Hematopoietic multipotent progenitor cell treated with erythropoietin and hydrocortisone succinate and interleukin-3 and kit ligand, for 15 days (in vitro differentiated cells): ENCODE data around the gene RNF151.

Source experiments
- DNase-seq: peaks from one replicate; pipeline ENCODE4 v3.0.0-alpha.2; 2015; ENCODE audit warnings: low spot score

RNF151 gene

GRCh38 chr16:1976951-1977874, 10.6 kb downstream of the RNF151 start:
- no peak for DNase-seq

- no peak for DNase-seq
Observed at GRCh38 chr16:1977875-1978268, 11.2 kb downstream of the RNF151 start.

- DNase-seq = no peak
Observed at GRCh38 chr16:1978476-1979120, 11.9 kb downstream of the RNF151 start.

- DNase-seq = no peak
Observed at GRCh38 chr16:1979271-1980029, 12.8 kb downstream of the RNF151 start.

GRCh38 chr16:1980030-1980769, 13.5 kb downstream of the RNF151 start:
- no peak for DNase-seq

- no peak for DNase-seq
Observed at GRCh38 chr16:1980770-1981087, 14.1 kb downstream of the RNF151 start.

GRCh38 chr16:1981398-1981836, 14.8 kb downstream of the RNF151 start, which contains the start of gene NOXO1:
Gene NOXO1, minus strand, starts transcription at chr16:1981469. Its CDS starts 290 bp downstream, at chr16:1981179.
- DNase-seq = no peak

GRCh38 chr16:1982013-1982433, 15.4 kb downstream of the RNF151 start:
- DNase-seq = no peak

- DNase-seq = no peak
Observed at GRCh38 chr16:1982991-1983543, 16.4 kb downstream of the RNF151 start.

- peak; percentile 76 for DNase-seq
Observed at GRCh38 chr16:1983544-1984346, 17.1 kb downstream of the RNF151 start, which contains the start of gene GFER. Gene GFER, plus strand, starts transcription at chr16:1984193. Its CDS starts 26 bp downstream, at chr16:1984219.

- peak; percentile 15 for DNase-seq
Observed at GRCh38 chr16:1984347-1985225, 17.9 kb downstream of the RNF151 start.

- DNase-seq = no peak
Observed at GRCh38 chr16:1985466-1986150, 19.0 kb downstream of the RNF151 start.

GRCh38 chr16:1987198-1987597, 20.5 kb downstream of the RNF151 start:
- no peak for DNase-seq

- no peak for DNase-seq
Observed at GRCh38 chr16:1989209-1990100, 22.8 kb downstream of the RNF151 start, which contains the start of gene SYNGR3. Gene SYNGR3, plus strand, starts transcription at chr16:1989970. Its CDS starts 133 bp downstream, at chr16:1990103.

- DNase-seq = no peak
Observed at GRCh38 chr16:1990101-1990350, 23.4 kb downstream of the RNF151 start.

GRCh38 chr16:1990351-1991134, 23.9 kb downstream of the RNF151 start:
- DNase-seq = no peak

GRCh38 chr16:1991135-1991551, 24.5 kb downstream of the RNF151 start:
- no peak for DNase-seq
